GM13976 (cell line): ENCODE data around the gene IRAK4.

Experiments
- DNase-seq: peaks from one replicate; pipeline ENCODE4 v3.0.0; 2012; ENCODE audit warnings: low spot score
- in situ Hi-C: fragments of 300-500 bp; cut with MboI; formaldehyde crosslinking; loops from one replicate; pipeline ENCODE4 v1.12.0; 2022; ENCODE audit warnings: low sequenced_read_pairs, mixed read lengths, inconsistent platforms; ENCODE audit not compliant: unreplicated experiment
- TF ChIP-seq, protein P1 (sequence below): IDR thresholded peaks from 2 replicates; pipeline ENCODE4 v1.5.1; 2012; ENCODE audit warnings: borderline replicate concordance, mild to moderate bottlenecking; ENCODE audit not compliant: insufficient read depth; ENCODE audit errors: extremely low read depth, missing control alignments, control extremely low read depth

Gene IRAK4

GRCh38 chr12:43730283-43730682 lies 28.5 kb upstream of the IRAK4 start:
- TF ChIP-seq, protein P1, sequence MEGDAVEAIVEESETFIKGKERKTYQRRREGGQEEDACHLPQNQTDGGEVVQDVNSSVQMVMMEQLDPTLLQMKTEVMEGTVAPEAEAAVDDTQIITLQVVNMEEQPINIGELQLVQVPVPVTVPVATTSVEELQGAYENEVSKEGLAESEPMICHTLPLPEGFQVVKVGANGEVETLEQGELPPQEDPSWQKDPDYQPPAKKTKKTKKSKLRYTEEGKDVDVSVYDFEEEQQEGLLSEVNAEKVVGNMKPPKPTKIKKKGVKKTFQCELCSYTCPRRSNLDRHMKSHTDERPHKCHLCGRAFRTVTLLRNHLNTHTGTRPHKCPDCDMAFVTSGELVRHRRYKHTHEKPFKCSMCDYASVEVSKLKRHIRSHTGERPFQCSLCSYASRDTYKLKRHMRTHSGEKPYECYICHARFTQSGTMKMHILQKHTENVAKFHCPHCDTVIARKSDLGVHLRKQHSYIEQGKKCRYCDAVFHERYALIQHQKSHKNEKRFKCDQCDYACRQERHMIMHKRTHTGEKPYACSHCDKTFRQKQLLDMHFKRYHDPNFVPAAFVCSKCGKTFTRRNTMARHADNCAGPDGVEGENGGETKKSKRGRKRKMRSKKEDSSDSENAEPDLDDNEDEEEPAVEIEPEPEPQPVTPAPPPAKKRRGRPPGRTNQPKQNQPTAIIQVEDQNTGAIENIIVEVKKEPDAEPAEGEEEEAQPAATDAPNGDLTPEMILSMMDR = no peak
- DNase-seq = no peak
- in situ Hi-C loops = no loop called here

DNA sequence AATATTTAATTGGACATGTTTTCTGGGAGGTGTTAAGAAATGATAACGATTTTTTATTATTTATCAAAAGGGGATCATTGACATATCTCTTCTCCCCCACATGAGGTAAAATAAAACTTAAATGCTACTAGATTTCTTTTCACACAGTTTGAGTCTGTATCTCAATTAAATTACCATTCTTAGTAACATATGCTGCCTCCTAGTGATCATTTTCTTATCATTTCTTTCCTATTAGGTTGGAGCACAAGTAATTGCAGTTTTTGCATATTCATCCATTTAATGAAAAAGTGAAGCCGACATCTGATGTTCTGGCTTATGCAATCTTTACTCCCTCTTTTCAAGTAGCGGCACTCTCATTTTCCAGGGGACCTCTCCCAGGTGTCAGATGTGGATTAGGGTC lies 25.1 kb upstream of the IRAK4 start:
- in situ Hi-C loops = no loop called here
- TF ChIP-seq, protein P1 = no peak
- DNase-seq = no peak

- TF ChIP-seq, protein P1 = no peak
- in situ Hi-C loops = no loop called here
- DNase-seq = no peak
Measured at GRCh38 chr12:43736927-43737440, 21.8 kb upstream of the IRAK4 start.

GRCh38 chr12:43737646-43738045 lies 21.1 kb upstream of the IRAK4 start:
- in situ Hi-C loops = no loop called here

GRCh38 chr12:43740511-43741100 lies 18.1 kb upstream of the IRAK4 start:
- TF ChIP-seq, protein P1 = no peak
- peak; percentile 20 for DNase-seq
- in situ Hi-C loops = no loop called here

More at GRCh38 chr12:43737646-43738045, 21.1 kb upstream of the IRAK4 start:
- TF ChIP-seq, protein P1 = no peak
- DNase-seq = no peak

GRCh38 chr12:43742106-43742505 lies 16.6 kb upstream of the IRAK4 start:
- TF ChIP-seq, protein P1 = no peak
- no peak for DNase-seq
- in situ Hi-C loops = no loop called here
